Muscle layer of duodenum (tissue), 2 donors: Measurements from ENCODE around the gene TMEM214.

ENCODE experiments used
- H3K27ac ChIP-seq: one replicate; pipeline ENCODE4 v1.7.0; 2013; ENCODE audit warnings: mild to moderate bottlenecking, low read length
- H3K27me3 ChIP-seq: one replicate; pipeline ENCODE4 v1.7.0; 2013; ENCODE audit warnings: low read depth, mild to moderate bottlenecking, control low read depth, low read length
- H3K36me3 ChIP-seq, 2 donors: one replicate each; pipeline ENCODE4 v1.7.0; 2013; ENCODE audit warnings: low read length in 2 of 2, control low read depth in 1 of 2, mild to moderate bottlenecking in 1 of 2; ENCODE audit not compliant: insufficient read depth in 2 of 2, control insufficient read depth in 1 of 2
- H3K4me1 ChIP-seq, 2 donors: one replicate each; pipeline ENCODE4 v1.7.0; 2013; ENCODE audit warnings: low read length in 2 of 2, mild to moderate bottlenecking in 2 of 2, control low read depth in 1 of 2, moderate library complexity in 1 of 2; ENCODE audit not compliant: insufficient read depth in 2 of 2, control insufficient read depth in 1 of 2
- H3K4me3 ChIP-seq, 2 donors: one replicate each; pipeline ENCODE4 v1.7.0; 2013; ENCODE audit warnings: low read length in 2 of 2, low read depth in 1 of 2, mild to moderate bottlenecking in 1 of 2
- H3K9me3 ChIP-seq, 2 donors: one replicate each; pipeline ENCODE4 v1.7.0; 2013; ENCODE audit warnings: low read length in 2 of 2, control low read depth in 1 of 2, mild to moderate bottlenecking in 1 of 2; ENCODE audit not compliant: control insufficient read depth in 1 of 2
- donor health status: healthy.

The TMEM214 gene

DNA sequence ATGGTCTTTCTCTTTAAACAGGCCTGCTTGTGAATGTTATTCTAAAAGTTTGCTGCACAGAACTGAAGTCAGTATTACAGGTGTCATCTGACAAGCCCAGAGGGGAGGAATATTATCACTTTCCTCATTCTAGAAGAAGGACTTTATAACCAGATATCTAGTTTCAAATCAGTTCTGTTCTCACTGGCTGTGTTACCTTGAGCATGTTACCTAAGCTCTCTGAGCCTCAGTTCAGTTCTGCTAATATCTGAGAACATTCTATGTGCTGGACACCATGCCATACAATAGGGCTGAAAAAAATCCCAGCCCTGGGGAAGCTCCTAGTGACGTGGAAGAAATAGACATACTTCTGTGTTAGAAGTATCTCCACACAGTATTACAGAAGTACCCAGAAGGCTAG lies 34.4 kb upstream of the TMEM214 start:
- Histone ChIP-seq H3K27me3 (no peaks in the 10 kb centered on the region), H3K4me1 (no peaks in the 10 kb centered on the region), H3K9me3 (no peaks in the 10 kb centered on the region), H3K4me3 (no peak overlapping the region), H3K36me3 (no peaks in the 10 kb centered on the region), H3K27ac (no peak overlapping the region)

DNA sequence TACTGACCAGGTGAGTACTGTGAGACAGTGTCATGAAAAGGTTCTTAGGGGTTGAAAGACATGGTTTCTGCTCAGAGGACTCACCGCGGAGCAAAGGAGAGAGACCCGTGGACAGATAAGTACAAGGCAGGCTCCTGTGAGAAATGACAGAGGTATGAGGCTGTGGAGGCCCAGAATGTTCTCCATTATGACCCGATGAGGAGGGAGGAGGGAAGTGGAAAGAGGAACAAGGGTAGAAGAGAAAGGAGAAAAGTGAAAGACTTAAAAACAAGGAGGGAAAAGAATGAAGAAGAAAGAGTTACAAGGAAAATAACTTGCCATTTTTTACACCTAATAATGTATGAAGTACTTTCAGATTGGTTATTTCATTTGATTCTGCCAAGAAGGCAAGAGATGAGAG lies 32.5 kb upstream of the TMEM214 start:
- no peaks in the 10 kb centered on the region for H3K4me1 ChIP-seq
- H3K9me3 ChIP-seq = no peaks in the 10 kb centered on the region
- no peak overlapping the region for H3K4me3 ChIP-seq
- no peaks in the 10 kb centered on the region for H3K27me3 ChIP-seq
- H3K27ac ChIP-seq = no peak overlapping the region
- no peaks in the 10 kb centered on the region for H3K36me3 ChIP-seq

DNA sequence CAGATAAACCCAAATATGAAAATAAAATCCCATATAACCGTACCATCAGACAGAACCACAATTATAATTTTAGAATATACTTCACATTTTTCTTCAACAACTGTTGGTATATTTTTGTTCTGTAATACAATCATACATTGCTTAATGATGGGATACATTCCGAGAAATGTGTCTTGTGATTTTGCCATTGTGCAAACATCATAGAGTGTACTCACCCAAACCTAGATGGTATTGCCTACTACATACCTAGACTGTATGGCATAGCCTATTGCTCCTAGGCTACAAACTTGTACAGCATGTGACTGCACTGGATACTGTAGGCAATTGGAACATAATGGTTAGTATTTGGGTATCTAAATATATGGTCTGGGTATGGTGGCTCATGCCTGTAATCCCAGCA lies 31.8 kb upstream of the TMEM214 start:
- H3K9me3 ChIP-seq = no peaks in the 10 kb centered on the region
- H3K27me3 ChIP-seq = no peaks in the 10 kb centered on the region
- H3K36me3 ChIP-seq = no peaks in the 10 kb centered on the region
- no peak overlapping the region for H3K4me3 ChIP-seq
- H3K27ac ChIP-seq = no peak overlapping the region
- no peaks in the 10 kb centered on the region for H3K4me1 ChIP-seq

DNA sequence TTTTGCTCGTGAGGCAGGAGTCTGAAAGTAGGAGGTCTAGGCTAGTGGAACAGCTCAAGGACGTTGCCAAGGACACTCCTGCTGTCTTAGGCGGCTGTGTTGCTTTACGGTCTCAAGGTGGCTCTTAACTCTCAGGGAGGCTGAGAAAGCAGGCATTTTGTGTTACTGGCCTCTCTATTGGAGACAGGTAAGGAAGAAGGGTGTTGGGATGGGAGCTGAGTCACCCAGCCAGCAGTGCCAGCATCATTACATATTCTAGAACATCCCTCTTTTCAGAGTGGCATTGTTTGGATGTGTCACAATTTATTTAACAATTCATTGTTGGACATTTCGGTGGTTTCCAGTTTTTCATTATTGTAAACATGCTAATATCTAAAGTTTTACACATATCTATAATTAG lies 30.8 kb upstream of the TMEM214 start:
- no peaks in the 10 kb centered on the region for H3K4me1 ChIP-seq
- no peaks in the 10 kb centered on the region for H3K9me3 ChIP-seq
- H3K27me3 ChIP-seq = no peaks in the 10 kb centered on the region
- H3K36me3 ChIP-seq = no peaks in the 10 kb centered on the region
- no peak overlapping the region for H3K4me3 ChIP-seq
- H3K27ac ChIP-seq = no peak overlapping the region

DNA sequence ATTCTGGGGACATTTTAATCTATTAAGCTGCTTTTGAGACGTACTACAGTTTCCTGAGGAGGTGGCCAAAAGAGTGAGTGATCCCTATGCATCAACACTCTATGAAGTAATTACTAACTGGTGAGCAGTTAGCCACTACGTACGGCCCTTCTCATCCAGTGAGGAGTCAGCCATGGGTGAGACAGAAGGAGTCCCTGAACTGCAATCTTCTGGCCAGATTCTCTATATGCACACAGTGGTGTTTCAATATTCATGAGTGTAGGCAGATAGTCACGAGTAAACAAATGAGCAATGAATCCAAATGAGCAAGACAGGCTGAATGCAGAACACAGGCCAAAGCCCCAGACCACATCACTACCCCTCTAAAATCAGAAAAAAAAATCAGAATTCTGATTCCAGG lies 29.8 kb upstream of the TMEM214 start:
- Histone ChIP-seq H3K4me1 (no peaks in the 10 kb centered on the region), H3K9me3 (no peaks in the 10 kb centered on the region), H3K27ac (no peak overlapping the region), H3K36me3 (no peaks in the 10 kb centered on the region), H3K27me3 (no peaks in the 10 kb centered on the region), H3K4me3 (no peak overlapping the region)

DNA sequence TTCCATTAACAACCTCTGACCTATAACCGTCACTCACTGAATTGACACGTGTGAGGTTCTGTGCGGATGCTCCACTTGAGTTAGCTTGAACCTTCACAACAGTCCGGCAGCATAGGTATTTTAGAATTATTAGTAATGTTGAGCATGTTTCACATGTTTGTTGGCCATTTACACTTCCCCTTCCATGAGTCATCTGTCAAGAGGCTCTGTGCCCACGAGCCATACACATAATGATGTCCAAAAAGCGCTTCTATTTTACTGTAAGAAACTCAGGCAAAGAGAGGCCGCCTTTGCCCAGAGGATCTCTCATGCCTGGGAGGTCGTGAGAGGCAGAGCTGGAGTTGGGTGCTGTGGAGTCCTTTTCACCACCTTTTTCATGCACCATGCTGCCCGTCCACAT lies 28.9 kb upstream of the TMEM214 start:
- no peaks in the 10 kb centered on the region for H3K9me3 ChIP-seq
- no peaks in the 10 kb centered on the region for H3K27me3 ChIP-seq
- no peak overlapping the region for H3K27ac ChIP-seq
- H3K4me3 ChIP-seq = no peak overlapping the region
- no peaks in the 10 kb centered on the region for H3K4me1 ChIP-seq
- no peaks in the 10 kb centered on the region for H3K36me3 ChIP-seq

DNA sequence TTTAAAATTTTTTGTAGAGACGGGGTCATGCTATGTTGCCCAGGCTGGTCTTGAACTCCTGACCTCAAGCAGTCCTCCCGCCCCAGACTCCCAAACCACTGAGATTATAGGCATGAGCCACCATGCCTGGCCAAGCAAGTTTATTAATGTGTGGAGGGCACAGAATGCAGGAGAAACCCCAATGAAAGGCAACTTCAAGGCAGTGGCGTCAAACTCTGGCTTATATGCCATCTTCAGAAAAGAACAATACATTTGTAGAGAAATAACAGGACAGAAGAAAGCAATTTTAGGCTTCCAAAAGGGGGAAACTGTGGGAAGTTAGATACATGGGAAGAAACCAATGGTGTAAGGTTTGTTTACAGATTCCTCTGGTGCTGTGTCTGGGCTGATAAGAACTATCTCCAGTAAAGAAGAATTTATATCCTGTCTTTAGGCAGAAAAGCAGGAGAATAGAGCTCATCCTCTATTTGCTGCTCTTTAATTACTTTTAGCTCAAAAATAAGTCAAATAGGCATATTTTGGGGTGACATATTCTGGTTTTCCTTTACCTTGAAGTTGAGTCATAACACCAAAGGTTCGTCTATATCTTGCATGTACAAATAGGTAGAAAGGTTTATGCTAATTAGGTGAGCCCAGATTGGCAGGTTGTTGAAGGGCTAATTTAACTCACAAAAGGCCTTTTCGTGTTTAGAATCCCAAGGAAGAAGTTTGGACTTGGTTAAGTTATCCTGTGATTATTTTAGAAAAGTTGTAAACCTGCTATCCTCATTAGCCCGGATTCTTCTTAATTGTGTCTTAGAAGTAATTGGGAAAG lies 26.0 kb upstream of the TMEM214 start:
- no peaks in the 10 kb centered on the region for H3K36me3 ChIP-seq
- no peak overlapping the region for H3K27ac ChIP-seq
- H3K9me3 ChIP-seq = no peaks in the 10 kb centered on the region
- no peaks in the 10 kb centered on the region for H3K27me3 ChIP-seq
- no peak overlapping the region for H3K4me3 ChIP-seq
- no peaks in the 10 kb centered on the region for H3K4me1 ChIP-seq

DNA sequence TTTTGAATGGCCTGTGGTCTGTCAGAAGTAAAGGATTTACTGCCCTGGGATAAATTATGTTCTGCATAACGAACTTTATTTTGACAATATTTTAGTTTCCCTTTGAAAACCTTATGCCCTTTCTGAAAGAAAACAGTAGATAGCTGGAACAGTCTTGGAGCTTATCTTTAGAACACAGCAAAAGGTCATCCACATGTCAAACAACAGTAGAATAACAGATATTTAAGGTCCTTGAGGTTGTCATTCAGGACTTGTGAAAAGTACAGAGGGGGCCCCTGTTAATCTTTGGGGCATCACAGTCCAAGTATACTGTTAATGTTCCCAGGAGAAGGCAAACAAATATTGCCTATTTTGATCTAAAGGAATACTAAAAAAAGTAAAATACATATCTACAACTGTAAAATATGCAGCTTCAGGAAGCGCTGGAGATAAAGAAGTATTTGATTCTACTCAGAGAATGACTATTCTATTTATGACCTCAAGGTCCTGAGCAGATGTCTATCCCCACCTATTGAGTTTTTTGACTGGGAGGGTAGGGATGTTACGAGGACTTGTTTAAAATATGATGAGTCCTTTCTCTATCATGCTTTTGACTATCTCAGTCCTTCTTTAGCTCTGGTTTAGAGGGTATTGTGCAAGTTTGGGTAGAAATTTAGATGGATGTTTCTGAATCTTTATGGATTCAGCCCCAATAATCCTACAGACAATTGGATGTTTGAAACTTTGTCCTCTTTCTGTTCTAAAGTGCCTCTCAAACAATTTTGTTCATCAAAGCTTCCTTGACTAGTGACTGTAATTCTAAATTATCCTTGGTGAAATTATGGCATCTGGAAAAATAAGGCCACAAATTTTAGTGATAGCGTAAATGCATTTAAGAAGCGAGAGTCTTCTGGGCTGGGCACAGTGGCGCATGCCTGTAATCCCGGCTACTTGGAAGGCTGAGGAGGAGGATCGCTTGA lies 25.1 kb upstream of the TMEM214 start:
- Histone ChIP-seq H3K9me3 (no peaks in the 10 kb centered on the region), H3K27me3 (no peaks in the 10 kb centered on the region), H3K27ac (no peak overlapping the region)

DNA sequence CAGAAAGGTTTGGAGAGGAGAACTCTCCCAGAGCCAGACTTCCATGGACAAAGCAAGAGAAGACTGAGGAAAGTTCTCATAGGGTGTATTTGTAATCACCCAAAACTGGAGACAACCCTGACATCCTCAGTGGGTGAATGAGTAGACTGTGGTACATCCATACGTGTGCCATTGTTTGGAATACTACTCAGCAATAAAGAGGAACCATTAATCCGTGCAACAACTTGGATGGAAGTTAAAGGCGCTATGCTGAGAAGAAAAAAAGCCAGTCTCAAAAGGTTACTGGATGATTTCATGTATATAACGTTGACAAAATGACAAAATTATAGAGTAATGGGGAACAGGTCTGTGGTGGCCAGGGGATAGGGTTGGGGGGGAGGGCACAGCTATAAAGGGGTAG lies 24.1 kb upstream of the TMEM214 start:
- Histone ChIP-seq H3K36me3 (no peaks in the 10 kb centered on the region), H3K4me3 (no peak overlapping the region), H3K4me1 (no peaks in the 10 kb centered on the region), H3K9me3 (no peaks in the 10 kb centered on the region), H3K27ac (no peak overlapping the region), H3K27me3 (no peaks in the 10 kb centered on the region)

More for the DNA sequence above, 25.1 kb upstream of the TMEM214 start:
- Histone ChIP-seq H3K4me1 (no peaks in the 10 kb centered on the region), H3K36me3 (no peaks in the 10 kb centered on the region), H3K4me3 (no peak overlapping the region)

DNA sequence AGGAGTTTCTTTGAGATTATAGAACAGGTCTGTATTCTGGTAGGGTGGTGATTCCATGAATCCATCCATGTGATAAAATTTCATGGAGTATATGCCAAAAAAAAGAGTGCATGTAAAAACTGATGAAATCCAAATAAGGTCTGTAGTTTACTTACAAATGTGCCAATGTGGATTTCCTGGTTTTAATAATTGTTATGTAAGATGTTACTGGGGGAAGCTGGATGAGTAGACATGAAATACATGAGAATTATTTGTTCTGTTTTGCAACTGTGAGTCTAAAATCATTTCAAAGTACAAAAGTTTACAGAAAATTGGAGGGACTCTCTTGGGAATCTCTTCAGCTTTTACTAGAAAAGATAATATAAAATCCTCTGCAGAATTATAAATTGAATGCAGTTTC lies 23.7 kb upstream of the TMEM214 start:
- Histone ChIP-seq H3K4me3 (no peak overlapping the region), H3K27me3 (no peaks in the 10 kb centered on the region), H3K9me3 (no peaks in the 10 kb centered on the region), H3K27ac (no peak overlapping the region), H3K36me3 (no peaks in the 10 kb centered on the region), H3K4me1 (no peaks in the 10 kb centered on the region)

DNA sequence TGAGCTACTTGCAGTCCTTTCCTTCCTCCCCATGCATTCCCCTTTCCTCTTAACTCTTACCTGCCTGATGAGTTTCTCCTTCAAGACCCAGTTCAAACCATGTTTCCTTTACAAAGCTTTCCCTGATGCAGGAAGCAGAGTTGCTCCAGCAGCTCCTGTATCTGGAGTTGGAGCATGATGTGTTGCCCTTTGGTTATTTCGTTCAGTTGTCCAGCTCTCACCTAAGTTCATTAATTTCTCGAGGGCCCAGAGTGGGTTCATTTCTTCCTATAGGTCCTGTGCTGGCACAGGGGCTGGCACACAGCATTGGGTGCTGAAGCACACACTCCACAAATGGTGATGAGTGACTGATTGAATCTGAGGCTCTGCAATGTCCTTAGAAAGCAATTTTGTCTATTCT lies 23.0 kb upstream of the TMEM214 start:
- Histone ChIP-seq H3K9me3 (no peaks in the 10 kb centered on the region), H3K27me3 (no peaks in the 10 kb centered on the region), H3K36me3 (no peaks in the 10 kb centered on the region), H3K27ac (no peak overlapping the region), H3K4me1 (no peaks in the 10 kb centered on the region), H3K4me3 (no peak overlapping the region)
